Suppressor macrophage treated with lipopolysaccharide for 1 hour (primary cell): Measurements from ENCODE around the gene PPAT.
A peak's percentile ranks its signal among the peaks of the same experiment; 100 is the strongest.
"Not testable (repeated sequence)": the region's sequence is repeated elsewhere in the genome, so short reads cannot be mapped to it uniquely, and the experiment has no call there.

Experiments used
- DNase-seq, 3 donors: peaks; one replicate each; pipeline ENCODE4 v3.0.0-alpha.2; 2020 to 2022

PPAT gene

GRCh38 chr4:56435140-56435926, at the start of gene PPAT:
Gene PPAT, minus strand, starts transcription at chr4:56435615. Its CDS starts 138 bp downstream, at chr4:56435477.
- peak; percentile 97 to 99 (median 98) for DNase-seq

GRCh38 chr4:56480691-56481090, 45.3 kb upstream of the PPAT start:
- no peak for DNase-seq

DNA sequence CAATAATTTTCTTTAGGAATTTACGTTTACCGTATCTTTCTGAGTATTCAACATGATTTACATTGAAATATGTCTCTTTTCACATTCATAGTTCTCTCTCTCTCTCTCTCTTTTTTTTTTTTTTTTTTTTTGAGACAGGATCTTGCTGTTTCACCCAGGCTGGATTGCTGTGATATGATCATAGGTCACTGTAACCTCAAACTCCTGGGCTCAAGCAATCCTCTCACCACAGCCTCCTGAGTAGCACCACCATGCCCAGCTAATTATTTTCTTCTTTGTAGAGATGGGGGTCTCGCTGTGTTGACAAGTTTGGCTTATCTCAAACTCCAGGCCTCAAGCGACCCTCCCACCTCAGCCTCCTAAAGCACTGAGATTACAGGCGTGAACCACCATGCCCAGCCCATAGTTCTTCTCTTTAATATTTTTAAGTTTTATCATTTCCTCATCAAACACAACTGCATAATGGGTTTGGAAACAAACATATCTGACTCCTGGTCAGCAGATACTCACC, 41.8 kb upstream of the PPAT start:
- DNase-seq, result no peak

DNA sequence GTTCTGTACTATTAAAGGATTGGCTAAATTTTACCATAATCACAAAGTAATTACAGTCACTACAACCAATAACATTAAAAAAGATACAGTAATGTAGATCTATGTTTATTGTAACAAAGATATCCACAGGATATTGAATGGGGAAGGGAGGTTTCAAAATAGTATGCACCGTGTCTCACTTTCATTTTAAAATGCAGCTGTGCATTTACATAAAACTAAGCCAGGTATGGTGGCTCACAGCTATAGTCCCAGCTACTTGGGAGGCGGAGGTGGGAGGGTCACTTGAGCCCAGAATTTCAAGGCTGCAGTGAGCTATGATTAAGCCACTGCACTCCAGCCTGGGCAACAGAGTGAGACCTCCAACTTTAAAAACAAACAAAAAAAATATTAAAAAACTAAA, 40.5 kb upstream of the PPAT start:
- DNase-seq, result no peak

GRCh38 chr4:56469489-56470210, 34.2 kb upstream of the PPAT start:
- DNase-seq, result no peak

GRCh38 chr4:56468097-56468422, 32.6 kb upstream of the PPAT start:
- DNase-seq, result peak in 1 of 3 donors; percentile 36

DNA sequence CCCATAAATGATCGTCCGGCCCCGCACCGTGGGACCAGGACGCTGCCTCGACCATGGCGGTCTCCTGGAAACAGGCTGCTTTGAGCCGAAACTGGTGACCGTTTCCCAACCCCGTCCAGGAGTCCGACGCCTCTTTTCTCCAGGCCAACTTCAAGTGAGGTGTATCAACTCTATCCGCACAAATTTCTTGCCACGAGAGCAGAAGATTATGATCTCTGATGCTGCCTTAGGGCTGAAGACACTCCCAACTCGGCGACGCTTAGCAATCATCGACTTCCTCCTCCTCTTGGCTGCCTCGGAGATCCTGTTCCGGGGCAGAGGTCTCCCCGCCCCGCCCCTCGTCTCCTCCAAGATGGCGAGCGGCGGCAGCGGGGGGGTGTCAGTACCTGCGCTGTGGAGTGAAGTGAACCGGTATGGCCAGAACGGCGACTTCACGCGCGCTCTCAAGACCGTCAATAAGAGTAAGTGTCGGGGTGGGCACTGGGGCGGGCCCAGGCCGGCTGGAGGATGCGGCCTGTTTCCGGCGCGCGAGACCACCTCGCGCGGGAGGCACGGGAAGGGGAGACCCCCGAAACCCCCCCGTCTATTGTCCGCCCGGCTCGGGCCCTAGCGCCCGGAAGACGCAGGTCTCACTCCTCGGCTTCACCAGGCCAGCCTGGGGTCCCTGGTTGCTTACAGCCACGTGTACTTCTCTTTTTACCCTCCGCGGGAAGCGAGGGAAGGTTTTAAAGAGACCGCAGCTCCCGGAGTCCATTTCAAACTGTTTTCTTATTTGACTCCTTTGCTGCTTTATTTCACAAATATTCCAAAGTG, 32.1 kb upstream of the PPAT start, which contains the start of gene SRP72:
SRP72 (plus strand) TSS at position 334 of the 813 bp plus-strand sequence; CDS start at position 353, 19 bp downstream.
- peak; percentile 89 to 94 (median 91) for DNase-seq

DNA sequence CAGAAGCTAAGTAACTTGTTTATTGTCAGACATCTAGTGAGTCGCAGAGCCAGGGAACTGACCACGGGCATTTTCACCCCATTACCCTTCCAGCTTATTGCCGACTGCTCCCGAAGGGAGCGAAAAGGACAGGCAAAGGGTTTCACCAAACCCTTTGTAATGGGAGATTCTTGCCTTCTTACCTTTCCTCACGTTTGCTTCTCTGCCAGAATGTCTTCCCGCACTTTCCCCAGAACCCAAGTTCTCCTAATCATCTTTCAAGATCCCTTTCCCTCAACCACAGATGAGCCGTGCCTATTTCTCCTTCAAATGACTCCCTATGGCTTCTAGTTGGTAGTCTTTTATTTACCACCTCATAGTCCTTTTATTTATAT, 31.5 kb upstream of the PPAT start:
- DNase-seq, result peak in 2 of 3 donors; percentile 4 to 10

- peak; percentile 59 to 77 (median 72) for DNase-seq
Measured at GRCh38 chr4:56466296-56466761, 30.9 kb upstream of the PPAT start.

- no peak for DNase-seq
Measured at GRCh38 chr4:56465599-56466295, 30.3 kb upstream of the PPAT start.

- DNase-seq, result no peak
Measured at GRCh38 chr4:56464581-56464980, 29.2 kb upstream of the PPAT start.

- no peak for DNase-seq
Measured at GRCh38 chr4:56463711-56464110, 28.3 kb upstream of the PPAT start.

DNA sequence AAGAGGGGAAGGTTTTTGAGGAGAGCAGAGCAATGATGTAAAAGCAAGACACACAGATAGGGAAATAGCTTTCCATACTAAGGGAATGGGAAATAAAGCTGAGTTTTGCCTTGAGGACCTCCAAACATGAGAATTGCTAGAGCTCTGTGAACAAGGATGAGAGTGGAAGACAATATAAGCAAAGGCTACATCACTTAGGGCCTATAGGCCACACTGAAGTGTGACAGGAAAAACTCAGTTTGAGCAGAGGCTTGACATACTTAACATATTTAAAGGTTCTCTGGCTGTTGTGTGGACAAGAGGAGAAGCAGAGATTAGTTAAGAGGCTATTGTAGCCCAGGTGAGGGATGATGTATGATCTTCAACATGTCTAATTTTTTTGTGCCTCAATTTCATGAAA, 26.7 kb upstream of the PPAT start:
- no peak for DNase-seq

DNA sequence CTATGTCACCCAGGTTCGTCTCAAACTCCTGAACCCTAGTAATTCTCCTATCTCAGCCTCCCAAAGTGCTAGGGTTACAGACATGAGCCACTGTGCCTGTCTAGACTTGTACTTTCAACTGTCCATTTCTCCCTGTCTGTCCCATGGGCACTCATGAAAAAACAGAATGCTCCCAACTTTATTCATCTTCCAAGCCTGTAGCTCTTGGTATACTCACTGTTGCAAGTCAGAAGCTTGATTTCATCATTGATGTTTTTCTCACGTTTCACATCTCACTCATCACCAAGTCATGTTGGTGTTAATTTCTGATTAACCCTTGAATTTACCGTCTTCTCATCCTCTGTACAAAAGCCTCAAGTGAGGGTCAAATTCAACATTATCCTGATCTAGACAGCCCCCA, 24.7 kb upstream of the PPAT start:
- no peak for DNase-seq

DNA sequence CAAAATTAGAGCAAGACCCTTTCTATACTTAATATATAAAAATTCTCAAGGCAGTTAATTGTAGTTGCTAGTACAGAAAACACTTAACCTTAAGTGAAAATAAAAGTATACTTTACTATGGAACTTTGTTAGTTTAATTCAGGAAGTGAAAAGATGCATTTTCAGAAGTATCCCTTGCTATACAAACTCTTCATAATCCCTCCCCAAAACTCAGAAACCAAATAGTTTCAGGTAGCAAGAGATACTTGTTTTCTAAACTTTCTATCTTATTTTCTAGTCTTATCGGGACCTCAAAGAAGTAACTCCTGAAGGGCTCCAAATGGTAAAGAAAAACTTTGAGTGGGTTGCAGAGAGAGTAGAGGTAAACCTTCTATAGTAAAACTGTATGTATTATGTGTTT, 14.9 kb upstream of the PPAT start:
- DNase-seq, result no peak

DNA sequence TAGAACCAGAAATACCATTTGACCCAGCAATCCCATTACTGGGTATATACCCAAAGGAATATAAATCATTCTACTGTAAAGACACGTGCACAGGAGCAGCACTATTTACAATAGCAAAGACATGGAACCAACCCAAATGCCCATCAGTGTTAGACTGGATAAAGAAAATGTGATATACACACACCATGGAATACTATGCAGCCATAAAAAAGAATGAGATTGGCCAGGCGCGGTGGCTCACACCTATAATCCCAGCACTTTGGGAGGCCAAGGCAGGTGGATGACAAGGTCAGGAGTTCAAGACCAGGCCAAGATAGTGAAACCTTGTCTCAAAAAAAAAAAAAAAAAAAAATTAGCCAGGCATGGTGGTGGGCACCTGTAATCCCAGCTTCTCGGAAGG, 14.1 kb upstream of the PPAT start:
- not testable (repeated sequence) for DNase-seq

DNA sequence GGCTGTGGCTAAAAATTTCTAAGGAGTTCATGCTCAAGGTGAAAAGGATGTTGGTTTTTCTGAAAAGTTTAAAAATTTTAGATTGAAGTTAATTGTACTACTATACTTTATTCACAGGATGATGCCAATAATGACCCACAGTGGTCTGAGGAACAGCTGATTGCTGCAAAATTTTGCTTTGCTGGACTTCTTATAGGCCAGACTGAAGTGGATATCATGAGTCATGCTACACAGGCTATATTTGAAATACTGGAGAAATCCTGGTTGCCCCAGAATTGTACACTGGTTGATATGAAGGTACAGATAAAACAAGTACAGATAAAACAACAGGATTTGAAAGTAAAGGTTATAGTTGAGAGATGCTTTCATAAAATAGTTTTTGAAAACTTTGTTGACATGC, 12.9 kb upstream of the PPAT start:
- peak; percentile 8 to 27 (median 22) for DNase-seq

GRCh38 chr4:56445699-56446098, 10.3 kb upstream of the PPAT start:
- DNase-seq, result no peak

- no peak for DNase-seq
Measured at GRCh38 chr4:56444719-56445118, 9.3 kb upstream of the PPAT start.

GRCh38 chr4:56440983-56441382, 5.6 kb upstream of the PPAT start:
- DNase-seq, result no peak

GRCh38 chr4:56438766-56439165, 3.4 kb upstream of the PPAT start:
- DNase-seq, result no peak

DNA sequence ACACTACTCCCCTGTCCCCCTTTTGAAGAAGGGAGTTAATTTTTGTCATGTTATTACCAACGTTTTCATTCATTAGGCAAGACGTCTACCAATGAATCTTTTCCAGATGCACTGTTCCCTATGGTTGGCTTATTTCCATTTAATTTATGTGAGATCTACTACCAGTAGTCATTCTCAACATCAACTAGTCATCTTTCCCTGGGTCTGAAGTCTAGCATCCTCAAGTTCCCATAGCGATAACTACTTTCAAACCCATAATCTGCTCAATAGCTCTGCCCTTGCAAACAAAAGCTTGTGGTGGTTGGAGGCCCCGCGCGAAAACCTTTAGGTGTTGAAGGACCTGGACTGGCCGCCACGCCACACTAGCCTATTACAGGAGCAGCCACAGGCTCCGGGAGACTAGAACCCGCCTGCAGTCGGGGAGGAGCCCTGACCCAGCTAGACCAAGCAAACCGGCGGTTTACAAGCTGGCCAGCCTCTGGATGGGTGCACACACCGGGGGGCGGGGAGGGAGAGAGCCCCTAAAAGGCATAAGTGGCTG, 746 bp downstream of the PPAT start:
- peak; percentile 33 to 56 (median 44) for DNase-seq
